CD4-positive, alpha-beta T cell (primary cell): Measurements from ENCODE around the gene CACNA2D3. TPM values are rescaled to one million over a fixed set of nuclear protein-coding genes. Genes with fewer than 3 reads are reported as not detected.

Experiments
- ATAC-seq: fragments of 200-7000 bp; cut with Tn5 transposase; one replicate; pipeline ENCODE4 v1.10.0; 2022; ENCODE audit warnings: mild to moderate bottlenecking; ENCODE audit not compliant: poor library complexity
- CTCF ChIA-PET: fragments of 350-600 bp; sonication (Branson Sonifier 250); formaldehyde crosslinking; loops from one replicate; lab custom pipeline; 2021; ENCODE audit warnings: antibody characterized with exemption, inconsistent platforms; lab: Charles Lee
- POLR2A ChIA-PET: fragments of 350-600 bp; sonication (Branson Sonifier 250); formaldehyde crosslinking; loops from one replicate; lab custom pipeline; 2021; ENCODE audit warnings: antibody characterized with exemption, inconsistent platforms; lab: Charles Lee
- DNase-seq, 14 experiments: peaks; one replicate each; pipeline ENCODE4 v3.0.0-alpha.2; 2013 to 2020; ENCODE audit warnings: mixed read lengths in 2 of 14
- H3K27ac ChIP-seq, 2 donors: one replicate each; pipeline versions ENCODE4 v1.5.1 to v1.7.0; 2013; ENCODE audit warnings: low read length in 2 of 2, low read depth in 1 of 2, mild to moderate bottlenecking in 1 of 2
- H3K27me3 ChIP-seq, 2 experiments: 1 replicate in 1 of 2; 2 replicates in 1 of 2; pipeline versions ENCODE4 v1.6.1 to v1.7.0; 2013; ENCODE audit warnings: low read length in 2 of 2, control low read depth in 1 of 2, mild to moderate bottlenecking in 1 of 2, moderate library complexity in 1 of 2; ENCODE audit not compliant: insufficient read depth in 2 of 2, control insufficient read depth in 1 of 2
- H3K36me3 ChIP-seq: one replicate; pipeline ENCODE4 v1.6.1; 2013; ENCODE audit warnings: low read length, control low read depth; ENCODE audit not compliant: insufficient read depth
- H3K4me1 ChIP-seq: one replicate; pipeline ENCODE4 v1.6.1; 2013; ENCODE audit warnings: low read length, control low read depth; ENCODE audit not compliant: insufficient read depth
- H3K4me3 ChIP-seq: one replicate; pipeline ENCODE4 v1.5.1; 2013; ENCODE audit warnings: mild to moderate bottlenecking, low read length, moderate library complexity
- H3K9me3 ChIP-seq, 2 experiments: 1 replicate in 1 of 2; 2 replicates in 1 of 2; pipeline versions ENCODE4 v1.6.1 to v1.7.0; 2013; ENCODE audit warnings: low read length in 2 of 2, mild to moderate bottlenecking in 2 of 2, control low read depth in 1 of 2, moderate library complexity in 1 of 2; ENCODE audit not compliant: control insufficient read depth in 1 of 2, insufficient read depth in 1 of 2
- H3K27ac Mint-ChIP-seq: one replicate; pipeline ENCODE4 v1.8.0; 2020; ENCODE audit warnings: mixed read lengths
- H3K27me3 Mint-ChIP-seq: one replicate; pipeline ENCODE4 v1.8.0; 2021; ENCODE audit warnings: mixed read lengths
- H3K36me3 Mint-ChIP-seq: one replicate; pipeline ENCODE4 v1.8.0; 2021; ENCODE audit warnings: low read depth, mixed read lengths
- H3K4me1 Mint-ChIP-seq: one replicate; pipeline ENCODE4 v1.8.0; 2021; ENCODE audit warnings: low read depth, mixed read lengths
- H3K4me3 Mint-ChIP-seq: one replicate; pipeline ENCODE4 v1.8.0; 2020; ENCODE audit warnings: mild to moderate bottlenecking, mixed read lengths
- H3K9me3 Mint-ChIP-seq: one replicate; pipeline ENCODE4 v1.8.0; 2020; ENCODE audit warnings: mixed read lengths
- CTCF ChIP-seq: fragments of 200-600 bp; IDR thresholded peaks from one replicate; pipeline ENCODE4 v1.8.0; 2022; ENCODE audit warnings: antibody characterized with exemption, mild to moderate bottlenecking
- intact Hi-C, 2 experiments: fragments of 100-400 bp; cut with DNase I in 1 of 2; cut with micrococcal nuclease in 1 of 2; formaldehyde crosslinking; loops; one replicate each; pipeline versions ENCODE4 v1.15.1 to v1.9.0; 2023 to 2025; cut with DNase I, micrococcal nuclease
- total RNA-seq, 174 experiments: library from RNA in 2 of 174; stranded (reverse) in 2 of 174; gene quantifications; one replicate each; pipeline ENCODE4 v1.2.3 and lab custom pipeline; 2021 to 2026

CACNA2D3 gene
- total RNA-seq, 2 experiments from 2014 or later: 0.08 TPM; not detected in 1

- Mint-ChIP-seq H3K4me3 (no peak overlapping the region), H3K27ac (no peak overlapping the region), H3K36me3 (no peaks in the 10 kb centered on the region), H3K27me3 (peaks cover 3% of the 10 kb centered on the region), H3K9me3 (peaks cover 5% of the 10 kb centered on the region), H3K4me1 (no peaks in the 10 kb centered on the region)
- Histone ChIP-seq H3K36me3 (no peaks in the 10 kb centered on the region), H3K27me3 (no peaks in the 10 kb centered on the region), H3K4me3 (no peak overlapping the region), H3K9me3 (peaks cover 0 to 3% of the 10 kb centered on the region in 2 experiments), H3K4me1 (no peaks in the 10 kb centered on the region), H3K27ac (no peak overlapping the region)
- TF ChIP-seq CTCF: no peak
- ATAC-seq: no peak
- ChIA-PET POLR2A (no interaction called here), CTCF (no interaction called here)
- intact Hi-C loops: no loop called here
- no peak for DNase-seq
Measured at GRCh38 chr3:55012091-55012490, 889.7 kb downstream of the CACNA2D3 start.

GRCh38 chr3:55013145-55013925 lies 891.0 kb downstream of the CACNA2D3 start:
- H3K4me1 ChIP-seq: no peaks in the 10 kb centered on the region
- intact Hi-C loops: no loop called here
- H3K27ac ChIP-seq: no peak overlapping the region
- Mint-ChIP-seq H3K4me1 (no peaks in the 10 kb centered on the region), H3K4me3 (no peak overlapping the region), H3K27ac (no peak overlapping the region), H3K36me3 (no peaks in the 10 kb centered on the region), H3K9me3 (peaks cover 5% of the 10 kb centered on the region), H3K27me3 (no peaks in the 10 kb centered on the region)
- TF ChIP-seq CTCF: no peak
- H3K27me3 ChIP-seq: no peaks in the 10 kb centered on the region
- ATAC-seq (no peak), DNase-seq (no peak)
- H3K4me3 ChIP-seq: no peak overlapping the region
- H3K9me3 ChIP-seq: peaks cover 0 to 3% of the 10 kb centered on the region in 2 experiments
- ChIA-PET POLR2A (no interaction called here), CTCF (no interaction called here)
- H3K36me3 ChIP-seq: no peaks in the 10 kb centered on the region

GRCh38 chr3:55014081-55014480 lies 891.7 kb downstream of the CACNA2D3 start:
- no peaks in the 10 kb centered on the region for H3K36me3 ChIP-seq

More at GRCh38 chr3:55014081-55014480, 891.7 kb downstream of the CACNA2D3 start:
- Histone ChIP-seq H3K9me3 (peaks cover 0 to 3% of the 10 kb centered on the region in 2 experiments), H3K4me1 (no peaks in the 10 kb centered on the region), H3K4me3 (no peak overlapping the region), H3K27me3 (no peaks in the 10 kb centered on the region), H3K27ac (no peak overlapping the region)
- H3K27ac Mint-ChIP-seq: no peak overlapping the region
- DNase-seq (no peak), ATAC-seq (no peak)
- ChIA-PET CTCF (no interaction called here), POLR2A (no interaction called here)
- peaks cover 7% of the 10 kb centered on the region for H3K9me3 Mint-ChIP-seq
- no peaks in the 10 kb centered on the region for H3K4me1 Mint-ChIP-seq
- no peaks in the 10 kb centered on the region for H3K36me3 Mint-ChIP-seq
- H3K27me3 Mint-ChIP-seq: no peaks in the 10 kb centered on the region
- no peak overlapping the region for H3K4me3 Mint-ChIP-seq
- intact Hi-C loops: no loop called here
- TF ChIP-seq CTCF: no peak
